HG03045 (cell line): ENCODE measurements around the gene MYRIP.

Experiments used
- ATAC-seq: cut with Tn5 transposase; IDR thresholded peaks from one replicate; pipeline ENCODE4 v1.9.1; 2021; ENCODE audit warnings: mild to moderate bottlenecking, moderate library complexity; ENCODE audit not compliant: unreplicated experiment

Gene MYRIP

DNA sequence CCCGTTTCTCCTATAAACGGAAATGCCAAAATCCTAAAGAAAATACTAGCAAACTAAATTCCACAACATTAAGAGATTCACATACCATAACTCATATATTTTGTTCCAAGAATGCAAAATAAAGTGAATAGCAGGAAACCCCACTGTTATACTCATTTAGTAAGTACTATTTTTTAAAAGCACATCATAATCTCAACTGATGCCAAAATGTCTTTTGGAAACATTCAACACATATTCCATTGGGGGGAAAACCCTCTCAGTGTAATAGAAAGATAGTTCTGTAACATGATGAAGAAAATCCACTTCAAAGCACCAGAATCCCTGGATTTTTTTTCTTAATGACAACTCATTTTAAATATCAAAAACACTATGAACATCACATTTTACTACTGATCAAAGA, 407.1 kb downstream of the MYRIP start:
- no peak for ATAC-seq

- ATAC-seq = no peak
These were observed 414.4 kb downstream of the MYRIP start for GRCh38 chr3:40223856-40224255.

DNA sequence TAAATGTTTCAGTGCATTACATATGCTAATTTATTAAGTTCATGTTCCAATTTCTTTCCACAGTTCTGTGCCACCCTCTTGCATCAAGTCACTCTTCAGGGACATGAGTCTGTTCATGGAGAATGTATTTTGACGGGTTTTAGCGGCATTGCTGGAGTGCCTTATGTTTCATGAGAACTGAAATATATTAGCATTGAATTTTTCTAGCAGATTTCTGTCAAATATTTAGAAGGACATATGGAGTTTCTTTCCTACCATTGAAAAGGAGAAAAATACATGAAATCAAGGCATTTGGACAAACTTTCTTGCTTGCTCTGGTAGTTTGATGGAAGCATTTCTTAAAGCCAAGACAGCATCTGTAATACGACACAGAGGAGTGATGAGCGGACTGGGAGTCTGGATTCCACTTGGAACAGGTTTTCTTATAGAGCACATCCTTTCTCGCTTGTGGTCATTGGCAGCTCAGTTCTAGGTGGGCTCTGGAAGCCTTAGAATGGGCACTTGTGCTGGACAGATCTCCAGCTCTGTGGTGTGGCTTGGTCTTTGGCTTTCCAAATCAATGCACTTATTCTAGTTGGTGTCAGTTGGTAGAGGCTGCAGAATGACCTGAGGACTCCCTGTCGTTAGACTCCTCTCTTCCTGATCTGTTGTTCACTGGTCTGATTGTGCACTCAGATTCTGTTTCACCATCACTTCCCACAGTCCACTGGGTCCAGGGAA, 415.5 kb downstream of the MYRIP start:
- no peak for ATAC-seq

DNA sequence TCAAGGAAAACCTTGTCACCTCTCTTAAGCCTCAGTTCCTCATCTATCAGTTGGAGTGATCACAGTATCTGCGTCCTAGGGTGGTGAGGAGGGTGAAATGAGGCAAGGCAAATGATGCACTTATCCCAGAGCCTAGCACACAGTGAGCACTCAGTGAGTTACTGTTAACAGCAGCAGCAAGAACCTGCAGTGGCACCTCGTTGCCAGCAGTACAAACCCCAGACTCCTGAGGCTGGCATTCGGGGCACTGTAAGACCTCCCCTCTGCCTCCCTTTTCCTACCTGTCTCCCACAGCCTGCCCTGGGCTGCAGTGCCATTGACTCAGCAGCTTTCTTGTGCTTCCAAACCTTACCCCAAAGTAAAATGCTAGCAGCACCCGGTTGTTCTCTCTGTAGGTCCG, 417.2 kb downstream of the MYRIP start:
- ATAC-seq = no peak

DNA sequence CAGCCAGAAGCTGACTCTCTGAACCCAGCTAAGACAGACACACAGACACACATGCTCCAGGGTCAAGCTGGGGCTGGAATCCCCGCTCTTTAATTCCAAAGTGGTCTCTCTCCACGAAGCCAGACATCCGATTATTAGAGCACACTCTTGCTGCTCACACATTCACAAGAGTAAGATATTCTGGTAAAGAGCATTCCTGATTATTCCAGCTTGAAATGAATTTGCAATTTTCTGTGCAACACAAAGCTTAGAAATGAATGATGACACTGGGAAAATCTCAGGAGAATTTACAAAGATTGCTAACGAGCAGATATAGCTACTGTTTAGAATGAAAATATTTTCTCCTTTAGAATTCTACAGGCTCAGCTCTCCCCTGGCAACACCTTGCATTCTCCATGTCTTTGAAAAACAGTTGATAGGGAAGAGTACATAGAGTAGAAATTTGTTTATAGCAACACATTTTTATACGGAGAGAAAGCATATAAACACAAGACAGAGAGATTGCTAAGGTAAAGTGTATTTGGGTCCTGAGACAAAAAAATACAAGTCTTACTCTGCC, 419.5 kb downstream of the MYRIP start:
- no peak for ATAC-seq

DNA sequence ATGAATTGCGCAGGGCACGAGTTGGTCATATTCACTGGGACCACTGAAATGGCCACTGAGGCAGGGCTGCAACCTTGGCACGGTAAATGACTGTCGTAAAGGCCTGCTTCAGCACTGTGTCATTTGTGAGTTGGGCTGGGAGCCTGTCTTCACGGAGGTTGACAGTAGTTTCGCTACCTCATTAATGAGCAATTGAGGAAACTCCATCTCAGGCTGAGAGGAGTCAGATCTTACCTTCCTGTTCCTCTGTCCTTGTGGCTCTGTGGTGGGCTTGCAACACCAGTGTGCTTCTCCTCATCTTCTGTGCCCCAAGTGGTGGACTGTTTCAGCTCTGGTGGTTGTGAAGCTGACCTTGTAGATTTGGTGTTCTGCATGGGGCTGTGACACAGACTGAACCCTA, 420.0 kb downstream of the MYRIP start:
- ATAC-seq = no peak

DNA sequence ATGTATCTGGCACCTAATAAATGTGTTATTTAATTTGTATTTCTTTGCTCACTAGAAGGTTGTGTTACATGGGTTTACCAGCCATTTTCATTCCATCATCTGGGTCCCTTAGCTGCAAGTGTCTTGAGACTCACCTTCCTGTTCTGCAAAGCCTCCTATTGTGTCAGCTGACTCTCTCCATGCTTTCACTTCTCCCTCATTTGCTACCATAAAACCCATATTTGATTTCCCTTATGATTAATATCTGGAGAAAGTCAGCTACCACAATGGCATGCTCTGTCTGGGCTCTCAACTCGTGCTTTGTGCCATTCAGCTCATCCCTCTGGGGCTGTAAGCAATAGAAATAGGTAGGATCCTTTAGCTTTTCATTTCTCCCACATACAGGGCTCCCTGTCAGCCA, 420.6 kb downstream of the MYRIP start:
- no peak for ATAC-seq

DNA sequence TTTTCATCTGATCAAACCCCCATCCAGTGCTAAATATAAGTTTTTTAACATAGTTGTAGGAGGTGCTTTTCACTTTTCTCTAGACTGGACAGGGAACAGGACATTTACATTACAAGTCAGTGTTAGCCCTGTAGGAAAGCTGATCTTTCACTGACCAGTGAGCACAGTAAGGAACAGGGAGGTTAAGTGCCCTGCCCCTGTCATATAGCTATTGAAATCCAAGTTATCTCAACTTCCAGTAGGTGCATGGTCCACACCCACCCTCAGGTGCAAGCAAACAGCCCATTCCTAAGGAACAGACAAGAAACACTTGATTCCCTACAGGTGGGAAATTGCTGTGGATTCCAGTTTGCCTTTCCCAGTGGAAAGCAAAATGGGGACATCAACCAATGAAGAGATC, 421.0 kb downstream of the MYRIP start:
- no peak for ATAC-seq

DNA sequence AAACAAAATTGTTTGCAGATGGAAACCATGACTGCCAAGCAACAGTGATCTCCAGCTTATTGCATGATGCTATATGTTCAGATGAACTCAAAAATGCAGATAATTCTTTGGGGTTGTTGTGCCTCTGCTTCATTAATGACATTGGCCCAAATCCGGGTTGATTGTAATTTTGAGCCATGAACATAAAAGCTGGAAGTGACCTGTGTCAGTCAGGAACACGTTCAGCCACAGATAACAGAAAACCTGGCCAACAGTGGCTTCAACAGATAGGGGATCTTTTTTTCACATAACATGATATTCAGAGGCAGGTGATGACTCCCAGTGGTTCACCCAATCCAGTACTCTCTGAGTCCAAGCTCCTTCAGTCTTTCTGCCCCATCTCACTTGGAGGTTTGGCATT, 423.2 kb downstream of the MYRIP start:
- ATAC-seq = no peak

- no peak for ATAC-seq
These were observed 427.8 kb downstream of the MYRIP start for GRCh38 chr3:40237159-40237558.

DNA sequence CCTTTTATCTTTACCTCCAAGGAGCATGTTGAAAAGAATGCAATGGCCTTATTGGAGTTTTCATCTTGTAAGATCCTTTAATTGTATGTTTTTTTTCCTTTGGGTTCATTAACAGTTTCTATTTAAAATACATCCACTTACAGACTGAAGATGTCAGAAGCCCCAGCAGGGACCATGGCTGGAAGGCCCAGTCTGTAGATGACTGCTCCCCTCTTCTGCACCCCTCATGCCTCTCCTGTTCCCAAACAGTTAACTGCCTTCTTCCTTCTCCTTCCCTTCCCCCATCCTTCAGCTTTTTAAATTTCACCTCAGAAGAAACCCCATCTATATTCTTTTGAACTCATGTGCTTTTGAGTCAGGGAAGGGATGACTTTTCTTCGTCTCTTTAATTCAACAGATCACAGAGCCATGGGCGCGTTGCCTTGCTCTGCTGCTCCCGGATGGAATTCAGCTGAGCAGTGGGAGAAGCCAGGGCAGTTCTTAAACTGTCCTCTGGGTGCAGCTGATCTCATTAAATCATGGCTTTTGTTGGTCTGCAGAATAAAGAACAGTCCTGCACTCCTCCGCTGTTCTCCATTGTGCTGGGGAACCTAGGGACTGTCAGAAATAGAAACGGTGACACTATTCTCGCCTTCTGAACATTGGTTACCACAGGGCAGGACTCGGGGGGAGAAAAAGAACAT, 428.6 kb downstream of the MYRIP start:
- ATAC-seq = no peak

- no peak for ATAC-seq
These were observed 431.5 kb downstream of the MYRIP start for GRCh38 chr3:40240921-40241320.

DNA sequence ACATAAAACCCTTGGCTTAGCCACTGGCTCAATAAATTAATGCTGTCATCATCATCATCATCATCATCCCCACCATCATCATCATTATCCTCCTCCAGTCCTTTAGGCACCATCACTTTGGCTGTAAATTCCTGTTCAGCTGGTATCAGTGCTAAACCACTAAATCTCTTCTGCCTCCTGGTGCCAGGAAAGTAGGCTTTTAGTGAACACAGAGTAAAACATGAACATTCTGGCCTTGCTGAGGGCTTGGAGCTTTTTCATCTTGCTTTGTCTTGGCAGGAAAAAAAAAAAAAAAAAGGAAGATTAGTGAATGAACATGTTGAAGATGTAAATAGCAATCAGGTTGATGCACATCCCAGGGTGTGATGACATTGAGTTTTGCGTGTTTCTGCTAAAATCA, 432.8 kb downstream of the MYRIP start:
- ATAC-seq = no peak

- no peak for ATAC-seq
These were observed 433.2 kb downstream of the MYRIP start for GRCh38 chr3:40242638-40243037.

GRCh38 chr3:40243056-40243455, 433.6 kb downstream of the MYRIP start:
- ATAC-seq = no peak

- no peak for ATAC-seq
These were observed 438.5 kb downstream of the MYRIP start for GRCh38 chr3:40247714-40248454.

DNA sequence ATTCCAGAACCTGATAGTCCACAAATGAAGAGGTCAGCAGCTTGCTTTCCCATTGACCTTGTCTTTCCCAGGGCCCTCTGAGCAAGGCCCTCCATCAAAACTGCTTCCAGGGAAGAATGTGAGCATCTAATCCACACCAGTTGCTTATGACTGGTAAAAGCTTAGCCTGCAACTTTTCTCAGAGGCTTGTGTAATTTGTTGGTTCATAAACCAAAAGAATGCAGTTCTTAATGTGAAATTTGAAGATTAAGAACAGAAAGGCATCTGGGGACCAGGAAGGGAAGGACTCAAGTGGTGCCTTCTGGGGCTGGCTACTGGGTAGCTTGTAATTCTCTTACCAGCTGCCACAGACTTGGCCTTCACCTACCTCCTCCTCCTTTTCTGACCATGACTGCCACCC, 439.2 kb downstream of the MYRIP start:
- ATAC-seq = no peak

DNA sequence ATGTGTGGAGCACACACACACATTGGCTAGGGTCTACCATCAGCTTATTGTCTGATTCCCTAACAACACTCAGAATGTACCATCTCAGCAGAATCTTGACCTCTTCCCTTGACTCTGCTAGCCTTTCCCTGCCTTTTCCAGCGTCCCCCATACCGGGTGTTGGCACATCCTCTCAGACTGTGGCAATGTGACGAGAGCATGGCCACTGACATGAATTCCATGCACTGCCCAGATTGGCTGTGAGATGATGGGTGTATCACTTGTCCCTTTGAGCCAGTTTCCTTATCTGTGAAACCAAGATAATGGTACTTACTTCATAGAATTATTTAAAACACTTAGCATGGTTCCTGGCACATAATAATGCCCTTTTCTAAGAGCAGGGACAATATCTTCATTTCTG, 439.8 kb downstream of the MYRIP start:
- ATAC-seq = no peak

DNA sequence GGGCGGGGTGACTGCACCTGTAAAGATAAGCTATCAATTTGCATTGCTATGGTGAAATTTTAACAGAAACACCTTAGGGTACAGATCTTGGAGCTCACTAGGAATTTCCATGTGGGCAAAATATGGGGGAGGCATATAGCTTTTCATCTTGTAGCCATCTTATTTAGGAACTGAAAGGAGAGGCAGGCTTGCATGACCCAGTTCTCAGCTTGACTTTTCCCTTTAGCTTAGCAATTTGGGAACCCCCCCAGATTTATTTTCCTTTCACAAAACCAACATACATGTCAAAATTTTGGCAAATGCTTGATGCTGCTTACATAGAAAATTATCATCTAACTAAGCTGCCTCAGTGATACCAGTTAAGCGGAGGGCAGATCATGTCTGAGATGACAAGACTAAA, 445.1 kb downstream of the MYRIP start:
- no peak for ATAC-seq

GRCh38 chr3:40254891-40255290, 445.5 kb downstream of the MYRIP start:
- no peak for ATAC-seq

DNA sequence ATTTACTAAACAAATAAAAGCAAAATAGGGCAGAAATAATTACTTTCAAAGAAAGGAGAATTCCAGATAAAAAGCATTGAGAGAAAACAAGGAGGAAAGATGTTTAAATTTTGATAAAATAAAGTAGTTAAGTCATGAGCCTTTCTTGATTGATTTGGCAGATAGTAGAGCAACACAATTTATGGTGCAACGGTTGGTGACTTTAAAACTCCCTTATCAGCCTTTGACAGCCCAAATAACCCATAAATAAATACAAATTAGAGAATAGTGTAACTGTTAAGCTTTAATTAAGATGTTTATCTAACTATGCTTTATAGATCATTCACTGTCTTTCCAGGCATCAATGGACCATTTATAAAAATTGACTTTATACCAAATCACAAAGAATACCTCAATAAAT, 446.1 kb downstream of the MYRIP start:
- ATAC-seq = no peak

GRCh38 chr3:40258064-40258463, 448.7 kb downstream of the MYRIP start:
- no peak for ATAC-seq
